ENCODE data around the gene CBY2. TPM values are rescaled to one million over a fixed set of nuclear protein-coding genes. Genes with fewer than 3 reads are reported as not detected.

CBY2 gene
- total and polyA plus RNA-seq, 4 donors, result not detected

- intact Hi-C loops (cut with DNase I), result no loop called here
- Histone ChIP-seq H3K27me3 (ENCODE audit: control insufficient read depth in 1 of 2, insufficient read depth in 2 of 2, low read length in 1 of 2) (peaks cover 0 to 5% of the 10 kb centered on the region in 2 donors), H3K9me3 (ENCODE audit: control insufficient read depth, low read length) (no peaks in the 10 kb centered on the region), H3K4me3 (ENCODE audit: low read length in 2 of 2) (no peak overlapping the region), H3K36me3 (ENCODE audit: control insufficient read depth in 1 of 2, insufficient read depth in 2 of 2, low read length in 1 of 2) (no peaks in the 10 kb centered on the region), H3K4me1 (ENCODE audit: control insufficient read depth in 1 of 2, insufficient read depth in 2 of 2, low read length in 2 of 2) (no peaks in the 10 kb centered on the region), H3K27ac (ENCODE audit: low read depth in 1 of 2, low read length in 2 of 2) (no peak overlapping the region)
- WGBS, 2 donors, result 24 to 30% methylated on average over 1 of the region's 1 CpG
- no peak for ATAC-seq (ENCODE audit: low FRiP score)
- DNase-seq, result no peak
Measured at GRCh38 chr13:45691667-45692066, 10.5 kb upstream of the CBY2 start.

DNA sequence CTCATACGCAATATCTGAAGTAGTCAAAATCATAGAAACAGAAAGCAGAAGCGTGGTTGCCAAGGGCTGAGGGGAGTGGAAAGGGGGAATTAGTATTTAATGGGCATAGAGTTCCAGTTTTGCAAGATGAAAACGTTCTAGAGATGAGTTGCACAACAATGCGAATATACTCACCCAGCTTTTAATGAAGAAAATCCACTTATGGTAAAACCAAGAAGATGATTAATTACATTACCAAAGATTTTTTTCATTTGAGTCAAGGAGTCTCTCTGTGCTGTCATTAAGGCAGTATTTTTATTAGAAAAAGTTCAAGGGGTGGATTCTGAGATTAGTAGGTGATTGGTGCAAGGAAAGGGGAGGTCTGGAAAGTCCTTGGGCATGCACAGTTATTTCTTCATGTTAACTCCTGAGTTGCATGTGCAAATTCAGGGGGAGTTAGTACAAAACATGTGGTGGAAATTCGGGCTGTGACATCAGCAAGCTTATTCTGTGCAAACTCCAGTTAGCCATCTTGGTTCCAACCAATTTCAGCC is 6.9 kb upstream of the CBY2 start:
- DNase-seq, result no peak
- no peak for ATAC-seq (ENCODE audit: low FRiP score)
- H3K27ac ChIP-seq (ENCODE audit: low read depth in 1 of 2, low read length in 2 of 2), result no peak overlapping the region
- intact Hi-C loops (cut with DNase I), result no loop called here
- H3K4me3 ChIP-seq (ENCODE audit: low read length in 2 of 2), result no peak overlapping the region
- no peaks in the 10 kb centered on the region for H3K36me3 ChIP-seq (ENCODE audit: control insufficient read depth in 1 of 2, insufficient read depth in 2 of 2, low read length in 1 of 2)
- WGBS, 2 donors, result 70 to 74% methylated on average over 5 of the region's 5 CpGs
- no peaks in the 10 kb centered on the region for H3K4me1 ChIP-seq (ENCODE audit: control insufficient read depth in 1 of 2, insufficient read depth in 2 of 2, low read length in 2 of 2)
- no peaks in the 10 kb centered on the region for H3K9me3 ChIP-seq (ENCODE audit: control insufficient read depth, low read length)
- H3K27me3 ChIP-seq (ENCODE audit: control insufficient read depth in 1 of 2, insufficient read depth in 2 of 2, low read length in 1 of 2), result peaks cover 0 to 5% of the 10 kb centered on the region in 2 donors

DNA sequence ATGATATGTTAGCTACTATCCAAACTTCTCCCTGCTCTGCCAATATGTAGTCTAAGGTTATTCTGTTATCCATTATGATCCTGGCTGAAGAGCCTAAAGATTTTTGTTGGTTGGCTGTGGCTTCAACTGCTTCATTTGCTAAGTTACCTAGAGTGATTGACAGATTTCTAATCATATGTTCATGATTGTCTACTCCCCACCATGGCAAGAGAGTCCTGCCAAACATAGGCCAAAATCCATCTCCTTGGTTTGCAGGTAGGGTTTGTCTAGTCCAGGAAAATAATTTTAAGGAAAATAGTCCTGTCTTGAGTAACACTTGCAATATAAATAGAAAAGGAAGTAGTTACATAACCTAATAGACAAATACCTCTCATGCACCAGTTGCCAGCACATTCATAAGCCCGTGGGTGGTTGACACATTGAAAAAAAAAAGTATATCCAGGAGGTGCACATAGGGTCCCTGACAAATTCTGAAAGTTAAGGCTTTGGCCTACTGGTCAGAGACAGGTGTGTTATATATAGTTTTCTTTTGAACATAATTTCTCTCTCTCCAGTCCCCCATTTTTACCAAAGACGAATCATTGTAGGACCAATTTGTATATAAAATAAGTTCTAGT is 5.4 kb upstream of the CBY2 start:
- WGBS, 2 donors, result 55 to 60% methylated on average over 2 of the region's 2 CpGs
- DNase-seq, result no peak

DNA sequence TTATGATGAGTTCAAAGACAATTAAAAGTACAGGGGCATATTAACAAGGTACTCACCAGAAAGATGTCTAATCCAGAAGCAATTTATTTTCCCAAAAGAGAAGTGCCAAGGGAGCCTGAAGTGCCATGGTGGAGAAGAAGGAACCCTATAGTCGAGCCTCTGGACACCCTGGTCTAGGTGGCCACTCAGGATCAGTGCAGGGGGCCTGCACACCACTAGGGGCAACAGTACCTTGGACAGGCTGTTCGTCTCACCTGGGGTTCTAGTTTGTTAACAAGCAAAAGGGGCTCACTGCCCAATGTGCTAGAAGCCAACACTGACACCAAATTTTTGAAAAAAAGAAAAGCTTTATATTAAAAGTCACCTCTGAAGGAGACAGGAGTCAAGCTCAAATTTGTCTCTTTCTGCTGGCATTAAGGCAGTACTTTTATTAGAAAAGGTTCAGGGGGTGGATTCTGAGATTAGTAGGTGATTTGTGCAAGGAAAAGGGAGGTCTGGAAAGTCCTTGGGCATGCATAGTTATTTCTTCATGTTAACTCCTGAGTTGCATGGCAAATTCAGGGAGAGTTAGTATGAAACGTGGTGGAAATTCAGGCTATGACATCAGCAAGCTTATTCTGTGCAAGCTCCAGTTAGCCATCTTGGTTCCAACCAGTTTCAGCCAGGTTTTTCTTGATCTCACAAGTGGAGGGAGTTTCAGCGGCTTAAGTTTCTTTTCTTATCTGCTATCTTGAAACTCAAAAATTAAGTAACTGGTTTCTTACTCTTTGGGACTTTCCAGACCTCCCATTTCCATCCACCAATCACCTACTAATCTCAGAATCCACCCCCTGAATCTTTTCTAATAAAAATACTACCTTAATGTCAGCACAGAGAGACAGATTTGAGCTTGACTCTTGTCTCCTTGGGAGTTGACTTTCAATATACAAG is 884 bp upstream of the CBY2 start:
- 51 to 53% methylated on average over 4 of the region's 4 CpGs for WGBS, 2 donors
- Histone ChIP-seq H3K9me3 (ENCODE audit: control insufficient read depth, low read length) (peaks cover 2% of the 10 kb centered on the region), H3K27ac (ENCODE audit: low read depth in 1 of 2, low read length in 2 of 2) (no peak overlapping the region), H3K4me1 (ENCODE audit: control insufficient read depth in 1 of 2, insufficient read depth in 2 of 2, low read length in 2 of 2) (no peaks in the 10 kb centered on the region), H3K27me3 (ENCODE audit: control insufficient read depth in 1 of 2, insufficient read depth in 2 of 2, low read length in 1 of 2) (no peaks in the 10 kb centered on the region), H3K36me3 (ENCODE audit: control insufficient read depth in 1 of 2, insufficient read depth in 2 of 2, low read length in 1 of 2) (no peaks in the 10 kb centered on the region), H3K4me3 (ENCODE audit: low read length in 2 of 2) (no peak overlapping the region)
- intact Hi-C loops (cut with DNase I), result no loop called here
- no peak for DNase-seq
- ATAC-seq (ENCODE audit: low FRiP score), result no peak

More for the DNA sequence above, 5.4 kb upstream of the CBY2 start:
- no peaks in the 10 kb centered on the region for H3K36me3 ChIP-seq (ENCODE audit: control insufficient read depth in 1 of 2, insufficient read depth in 2 of 2, low read length in 1 of 2)
- no peak for ATAC-seq (ENCODE audit: low FRiP score)
- H3K4me3 ChIP-seq (ENCODE audit: low read length in 2 of 2), result no peak overlapping the region
- no peaks in the 10 kb centered on the region for H3K9me3 ChIP-seq (ENCODE audit: control insufficient read depth, low read length)
- H3K27ac ChIP-seq (ENCODE audit: low read depth in 1 of 2, low read length in 2 of 2), result no peak overlapping the region
- intact Hi-C loops (cut with DNase I), result no loop called here
- H3K27me3 ChIP-seq (ENCODE audit: control insufficient read depth in 1 of 2, insufficient read depth in 2 of 2, low read length in 1 of 2), result no peaks in the 10 kb centered on the region
- no peaks in the 10 kb centered on the region for H3K4me1 ChIP-seq (ENCODE audit: control insufficient read depth in 1 of 2, insufficient read depth in 2 of 2, low read length in 2 of 2)

- WGBS, 2 donors, result 68 to 70% methylated on average over 3 of the region's 3 CpGs
- peak; percentile 64 for ATAC-seq (ENCODE audit: low FRiP score)
- H3K9me3 ChIP-seq (ENCODE audit: control insufficient read depth, low read length), result peaks cover 2% of the 10 kb centered on the region
Measured at GRCh38 chr13:45702869-45703391, 810 bp downstream of the CBY2 start.

DNA sequence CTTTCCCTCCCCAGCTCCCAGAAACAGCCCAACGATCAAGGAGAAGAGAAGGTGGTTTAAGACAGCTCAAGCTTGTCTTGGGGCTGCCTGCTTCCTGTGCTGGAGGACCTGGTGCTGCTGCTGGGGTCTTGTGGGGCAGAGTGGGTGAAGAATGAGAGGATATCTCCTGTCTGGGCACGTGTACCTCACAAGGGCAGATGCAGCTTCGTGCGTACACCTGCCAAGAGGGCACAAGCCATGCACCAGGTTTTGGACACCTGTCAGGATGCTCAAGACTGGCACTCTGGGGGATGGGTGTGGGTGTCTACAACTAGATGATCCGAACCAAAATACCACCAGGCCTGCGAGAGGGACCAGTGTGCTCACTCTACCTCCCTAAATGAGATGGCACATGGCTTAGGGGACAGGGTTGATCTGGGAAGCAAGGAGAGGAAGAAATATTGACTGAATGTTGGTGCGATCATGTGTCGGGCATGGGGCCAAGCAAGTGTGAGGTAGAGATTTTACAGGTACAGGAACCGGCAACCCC is 2.2 kb downstream of the CBY2 start:
- H3K36me3 ChIP-seq (ENCODE audit: control insufficient read depth in 1 of 2, insufficient read depth in 2 of 2, low read length in 1 of 2), result no peaks in the 10 kb centered on the region
- 80 to 85% methylated on average over 9 of the region's 9 CpGs for WGBS, 2 donors
- intact Hi-C loops (cut with DNase I), result no loop called here
- H3K4me3 ChIP-seq (ENCODE audit: low read length in 2 of 2), result no peak overlapping the region
- ATAC-seq (ENCODE audit: low FRiP score), result no peak
- H3K4me1 ChIP-seq (ENCODE audit: control insufficient read depth in 1 of 2, insufficient read depth in 2 of 2, low read length in 2 of 2), result no peaks in the 10 kb centered on the region
- no peaks in the 10 kb centered on the region for H3K27me3 ChIP-seq (ENCODE audit: control insufficient read depth in 1 of 2, insufficient read depth in 2 of 2, low read length in 1 of 2)
- H3K27ac ChIP-seq (ENCODE audit: low read depth in 1 of 2, low read length in 2 of 2), result no peak overlapping the region
- DNase-seq, result no peak
- H3K9me3 ChIP-seq (ENCODE audit: control insufficient read depth, low read length), result peaks cover 2% of the 10 kb centered on the region

More at GRCh38 chr13:45702869-45703391, 810 bp downstream of the CBY2 start:
- DNase-seq, result no peak
- intact Hi-C loops (cut with DNase I), result no loop called here
- Histone ChIP-seq H3K4me1 (ENCODE audit: control insufficient read depth in 1 of 2, insufficient read depth in 2 of 2, low read length in 2 of 2) (no peaks in the 10 kb centered on the region), H3K27me3 (ENCODE audit: control insufficient read depth in 1 of 2, insufficient read depth in 2 of 2, low read length in 1 of 2) (no peaks in the 10 kb centered on the region), H3K4me3 (ENCODE audit: low read length in 2 of 2) (no peak overlapping the region), H3K27ac (ENCODE audit: low read depth in 1 of 2, low read length in 2 of 2) (no peak overlapping the region), H3K36me3 (ENCODE audit: control insufficient read depth in 1 of 2, insufficient read depth in 2 of 2, low read length in 1 of 2) (no peaks in the 10 kb centered on the region)

DNA sequence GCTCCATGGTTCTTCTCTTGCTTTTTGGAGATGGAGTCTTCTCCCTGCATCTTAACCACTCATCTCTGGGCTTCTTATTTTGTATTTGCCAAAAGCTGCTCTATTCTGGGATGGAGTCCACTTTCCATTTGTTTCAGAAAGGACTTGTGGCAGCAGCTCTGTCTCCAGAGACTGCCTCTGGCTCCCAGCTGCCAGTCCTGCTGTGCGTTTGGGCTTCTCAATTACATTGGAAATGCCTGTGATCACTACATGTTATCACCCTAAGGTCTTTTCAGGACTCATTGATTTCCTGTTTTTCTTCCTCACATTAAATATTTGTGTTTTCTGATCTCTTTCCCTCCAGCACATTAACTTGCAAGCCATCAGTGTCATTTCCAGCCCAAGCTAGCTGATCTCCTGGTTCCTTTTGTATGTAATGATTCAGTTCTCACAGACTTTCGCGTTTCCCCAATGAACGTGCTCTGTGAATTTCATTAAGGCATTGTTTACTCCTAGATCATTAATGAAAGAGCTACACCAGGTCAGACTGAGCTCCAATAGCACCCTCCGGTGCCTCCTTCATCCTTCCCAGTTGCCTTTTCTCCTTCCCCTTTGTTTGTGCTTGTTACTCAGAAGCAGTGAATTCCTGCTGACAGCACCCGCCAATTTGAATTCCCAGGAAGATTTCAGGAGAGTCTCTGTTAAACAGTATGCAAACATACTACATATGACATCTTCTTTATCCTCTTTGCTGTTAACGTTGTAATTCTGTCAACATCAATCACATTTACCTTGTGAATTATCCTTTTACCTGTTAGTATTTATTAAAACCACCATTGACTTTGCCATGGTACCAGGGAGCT is 3.0 kb downstream of the CBY2 start:
- H3K4me3 ChIP-seq (ENCODE audit: low read length in 2 of 2), result no peak overlapping the region
- H3K27me3 ChIP-seq (ENCODE audit: control insufficient read depth in 1 of 2, insufficient read depth in 2 of 2, low read length in 1 of 2), result no peaks in the 10 kb centered on the region
- ATAC-seq (ENCODE audit: low FRiP score), result no peak
- no peaks in the 10 kb centered on the region for H3K36me3 ChIP-seq (ENCODE audit: control insufficient read depth in 1 of 2, insufficient read depth in 2 of 2, low read length in 1 of 2)
- no peak for DNase-seq
- intact Hi-C loops (cut with DNase I), result no loop called here
- WGBS, 2 donors, result 37 to 38% methylated on average over 7 of the region's 7 CpGs
- no peak overlapping the region for H3K27ac ChIP-seq (ENCODE audit: low read depth in 1 of 2, low read length in 2 of 2)
- no peaks in the 10 kb centered on the region for H3K4me1 ChIP-seq (ENCODE audit: control insufficient read depth in 1 of 2, insufficient read depth in 2 of 2, low read length in 2 of 2)
- peaks cover 2% of the 10 kb centered on the region for H3K9me3 ChIP-seq (ENCODE audit: control insufficient read depth, low read length)

GRCh38 chr13:45705918-45706317 is 3.8 kb downstream of the CBY2 start:
- DNase-seq (no peak), ATAC-seq (ENCODE audit: low FRiP score) (no peak)
- intact Hi-C loops (cut with DNase I), result no loop called here
- no peaks in the 10 kb centered on the region for H3K36me3 ChIP-seq (ENCODE audit: control insufficient read depth in 1 of 2, insufficient read depth in 2 of 2, low read length in 1 of 2)
- H3K4me1 ChIP-seq (ENCODE audit: control insufficient read depth in 1 of 2, insufficient read depth in 2 of 2, low read length in 2 of 2), result no peaks in the 10 kb centered on the region
- H3K27ac ChIP-seq (ENCODE audit: low read depth in 1 of 2, low read length in 2 of 2), result no peak overlapping the region
- H3K4me3 ChIP-seq (ENCODE audit: low read length in 2 of 2), result no peak overlapping the region
- peaks cover 2% of the 10 kb centered on the region for H3K9me3 ChIP-seq (ENCODE audit: control insufficient read depth, low read length)
- no peaks in the 10 kb centered on the region for H3K27me3 ChIP-seq (ENCODE audit: control insufficient read depth in 1 of 2, insufficient read depth in 2 of 2, low read length in 1 of 2)
